ENCODE results near the gene SLC13A4.
"Not testable (repeated sequence)": the region's sequence is repeated elsewhere in the genome, so short reads cannot be mapped to it uniquely, and the experiment has no call there.

Gene SLC13A4

DNA sequence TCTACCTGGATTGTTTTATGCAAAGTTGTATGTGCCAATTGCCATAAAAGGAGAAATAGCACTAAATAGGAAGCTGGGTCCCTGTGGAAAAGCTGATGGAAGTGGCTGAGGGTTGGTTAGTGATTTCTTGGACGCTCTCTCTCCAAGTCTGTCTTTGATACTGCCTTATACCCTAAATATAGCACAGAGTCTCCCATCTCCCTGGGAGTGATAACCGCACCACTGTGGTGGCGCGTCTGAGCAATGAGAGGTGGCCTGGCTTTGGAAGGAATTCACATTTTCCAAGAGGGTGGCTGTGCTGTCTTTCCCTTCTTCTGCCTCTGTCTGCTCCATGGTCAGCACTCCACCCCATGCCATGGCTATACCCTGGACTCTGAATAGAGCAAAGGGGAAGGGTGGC, 34.4 kb downstream of the SLC13A4 start:
- Mint-ChIP-seq H3K4me3 (no peak overlapping the region), H3K9me3 (no peaks in the 10 kb centered on the region), H3K27me3 (no peaks in the 10 kb centered on the region), H3K36me3 (peaks cover 7% of the 10 kb centered on the region), H3K27ac (no peak overlapping the region), H3K4me1 (no peaks in the 10 kb centered on the region)

DNA sequence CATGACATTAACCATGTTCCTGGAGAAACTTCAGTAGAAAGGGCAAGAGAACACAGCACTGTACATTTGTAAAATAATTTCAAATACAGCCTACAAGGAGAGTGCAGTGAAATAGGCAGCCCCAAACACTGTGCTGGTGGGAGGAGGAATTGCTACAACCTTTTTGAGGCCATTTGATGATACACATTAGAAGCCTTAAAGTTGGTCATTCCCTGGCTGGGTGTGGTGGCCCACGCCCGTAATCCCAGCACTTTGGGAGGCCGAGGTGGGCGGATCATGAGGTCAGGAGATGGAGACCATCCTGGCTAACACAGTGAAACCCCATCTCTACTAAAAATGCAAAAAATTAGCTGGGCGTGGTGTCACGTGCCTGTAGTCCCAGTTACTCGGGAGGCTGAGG, 35.4 kb downstream of the SLC13A4 start:
- not testable (repeated sequence) for H3K4me1 Mint-ChIP-seq, H3K27ac Mint-ChIP-seq, H3K27me3 Mint-ChIP-seq, H3K4me3 Mint-ChIP-seq, H3K9me3 Mint-ChIP-seq, H3K36me3 Mint-ChIP-seq

DNA sequence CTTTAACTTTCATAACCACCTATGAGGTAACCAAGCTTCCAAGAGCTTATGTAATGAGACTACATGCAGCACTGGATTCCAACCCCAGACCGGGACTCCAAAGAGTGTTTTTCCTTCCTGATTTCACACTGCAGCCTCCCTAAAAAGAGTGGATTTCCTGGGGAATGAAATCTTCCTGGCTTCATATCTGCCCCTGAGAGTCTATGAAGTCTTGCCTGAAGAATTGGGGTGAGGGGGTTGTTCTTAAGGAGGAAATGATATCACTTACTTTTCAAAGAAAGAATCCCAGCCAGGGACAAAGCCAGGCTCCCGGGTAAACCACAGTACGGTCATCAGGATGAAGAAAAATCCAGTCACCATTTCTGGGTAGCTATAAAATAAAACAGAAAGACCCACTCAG, 35.9 kb downstream of the SLC13A4 start:
- Mint-ChIP-seq H3K4me3 (no peak overlapping the region), H3K27me3 (no peaks in the 10 kb centered on the region), H3K36me3 (peaks cover 7% of the 10 kb centered on the region), H3K4me1 (no peaks in the 10 kb centered on the region), H3K27ac (no peak overlapping the region), H3K9me3 (no peaks in the 10 kb centered on the region)

DNA sequence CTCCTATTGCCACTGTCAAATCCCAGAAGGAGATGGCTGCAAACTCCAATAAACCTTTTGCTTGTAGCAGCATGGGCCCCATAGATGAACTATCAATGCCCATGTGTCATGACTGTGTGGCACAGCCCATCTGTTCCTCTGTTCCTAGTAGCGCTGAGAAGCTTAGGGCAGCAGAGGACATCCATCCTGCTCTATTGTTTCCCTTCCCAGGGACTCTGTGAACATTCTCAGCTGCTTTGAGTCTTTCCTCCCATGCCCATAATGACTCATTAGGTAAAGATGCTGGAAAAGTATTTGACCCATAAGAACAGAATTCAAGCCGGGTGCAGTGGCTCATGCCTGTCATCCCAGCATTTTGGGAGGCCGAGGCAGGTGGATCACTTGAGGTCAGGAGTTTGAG, 37.4 kb downstream of the SLC13A4 start:
- H3K4me3 Mint-ChIP-seq = no peak overlapping the region
- no peak overlapping the region for H3K27ac Mint-ChIP-seq
- H3K9me3 Mint-ChIP-seq = no peaks in the 10 kb centered on the region
- no peaks in the 10 kb centered on the region for H3K27me3 Mint-ChIP-seq
- H3K36me3 Mint-ChIP-seq = peaks cover 7% of the 10 kb centered on the region
- no peaks in the 10 kb centered on the region for H3K4me1 Mint-ChIP-seq

DNA sequence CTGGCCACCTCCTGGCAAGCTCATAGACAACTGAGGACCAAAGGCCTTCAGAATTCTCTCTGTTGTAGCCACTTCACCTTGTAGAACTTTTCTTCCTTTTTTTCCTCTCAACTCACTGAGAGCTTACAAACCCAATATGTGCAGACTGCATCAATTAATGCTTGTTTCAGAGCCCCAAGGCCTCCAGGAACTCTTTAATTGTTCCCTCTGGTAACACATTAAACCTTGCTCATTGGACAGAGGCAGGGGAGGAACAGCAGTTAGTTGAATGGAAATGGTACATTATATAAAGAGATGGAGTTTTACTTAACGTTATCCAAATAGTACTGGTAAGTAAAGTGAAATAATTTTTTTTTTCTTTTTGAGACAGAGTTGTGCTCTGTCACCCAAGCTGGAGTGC, 40.5 kb downstream of the SLC13A4 start:
- H3K27me3 Mint-ChIP-seq = no peaks in the 10 kb centered on the region
- no peaks in the 10 kb centered on the region for H3K4me1 Mint-ChIP-seq
- no peaks in the 10 kb centered on the region for H3K9me3 Mint-ChIP-seq
- H3K27ac Mint-ChIP-seq = no peak overlapping the region
- no peak overlapping the region for H3K4me3 Mint-ChIP-seq
- H3K36me3 Mint-ChIP-seq = peaks cover 8% of the 10 kb centered on the region

DNA sequence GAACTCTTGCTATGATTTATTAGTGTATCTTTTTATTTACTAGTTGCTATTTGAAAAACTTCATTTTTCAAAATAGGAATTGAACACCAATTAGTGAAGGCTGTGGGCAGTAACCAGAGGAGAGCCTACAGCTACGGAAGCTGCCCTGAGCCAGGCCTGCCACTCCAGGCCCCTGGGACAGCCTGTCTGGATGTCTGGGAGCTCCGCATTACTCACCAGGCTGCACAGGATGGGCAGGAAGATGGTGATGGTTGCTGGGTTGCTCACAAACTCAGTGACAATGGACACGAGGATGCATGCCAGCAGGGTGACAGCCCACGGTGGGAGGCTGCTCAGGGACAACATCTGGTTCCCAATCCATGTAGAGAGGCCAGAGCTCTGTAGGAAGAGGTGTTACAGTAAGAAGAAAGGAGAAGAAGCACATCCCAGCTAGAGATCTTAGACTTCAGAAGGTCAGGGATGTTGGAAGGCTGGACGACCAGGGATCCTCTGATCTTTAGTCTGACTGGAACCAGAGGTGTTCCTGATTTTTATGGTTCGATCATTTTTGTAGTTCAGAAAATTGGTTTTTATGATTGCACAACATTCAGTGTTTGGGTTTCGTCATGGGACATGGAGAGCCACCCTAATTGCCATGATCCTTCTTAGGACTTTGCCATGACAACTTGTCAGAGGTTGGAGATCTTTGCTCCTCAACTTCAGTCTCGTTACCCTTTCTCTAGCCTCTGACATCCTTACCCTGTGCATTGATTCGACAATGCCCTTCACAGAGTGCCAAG, 42.5 kb downstream of the SLC13A4 start:
- Mint-ChIP-seq H3K27ac (no peak overlapping the region), H3K4me3 (no peak overlapping the region), H3K27me3 (no peaks in the 10 kb centered on the region), H3K9me3 (no peaks in the 10 kb centered on the region), H3K4me1 (peaks cover under 1% of the 10 kb centered on the region), H3K36me3 (peaks cover 8% of the 10 kb centered on the region)

DNA sequence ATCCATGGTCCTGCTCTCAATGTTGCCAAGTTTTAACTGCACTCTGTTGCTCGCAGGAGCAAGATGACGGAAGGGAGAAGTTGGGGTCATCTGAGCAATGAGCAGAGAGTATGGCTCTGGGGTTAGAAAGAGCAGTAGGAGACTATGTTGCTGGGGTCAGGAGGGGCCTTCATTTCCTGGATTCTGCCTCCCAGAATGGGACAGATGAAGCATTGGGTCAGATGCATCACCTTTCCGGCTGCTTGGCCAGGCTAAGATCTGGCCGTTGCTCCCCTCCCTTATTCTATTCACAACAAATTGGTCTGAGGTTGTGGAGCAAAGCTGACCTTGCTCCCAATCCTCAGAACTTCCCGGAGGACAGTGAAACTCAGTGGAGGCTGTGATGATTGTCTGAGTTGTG, 43.3 kb downstream of the SLC13A4 start:
- no peaks in the 10 kb centered on the region for H3K9me3 Mint-ChIP-seq
- H3K4me1 Mint-ChIP-seq = peaks cover 4% of the 10 kb centered on the region
- H3K27ac Mint-ChIP-seq = no peak overlapping the region
- peaks cover 8% of the 10 kb centered on the region for H3K36me3 Mint-ChIP-seq
- no peaks in the 10 kb centered on the region for H3K27me3 Mint-ChIP-seq
- no peak overlapping the region for H3K4me3 Mint-ChIP-seq

DNA sequence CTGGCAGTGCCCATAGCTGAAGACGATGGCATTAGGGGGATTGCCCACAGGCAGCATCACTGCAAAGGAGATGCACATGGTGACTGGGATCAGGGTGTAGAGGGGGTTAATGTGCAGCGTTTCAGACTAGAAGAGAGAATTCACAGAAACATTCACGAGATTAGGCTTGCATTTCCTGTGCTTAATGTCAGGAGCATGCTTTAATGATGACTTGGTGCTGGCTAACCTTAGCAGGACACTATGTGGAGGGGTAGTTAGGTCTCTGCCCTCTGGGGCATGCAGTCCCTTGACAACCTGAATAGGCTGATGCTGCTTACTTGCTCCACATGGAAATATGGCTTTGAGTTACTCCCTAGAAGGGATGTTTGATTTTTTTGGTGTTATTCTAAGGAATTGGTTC, 43.9 kb downstream of the SLC13A4 start:
- H3K4me3 Mint-ChIP-seq = no peak overlapping the region
- H3K36me3 Mint-ChIP-seq = peaks cover 6% of the 10 kb centered on the region
- no peak overlapping the region for H3K27ac Mint-ChIP-seq
- H3K27me3 Mint-ChIP-seq = no peaks in the 10 kb centered on the region
- no peaks in the 10 kb centered on the region for H3K9me3 Mint-ChIP-seq
- peaks cover 4% of the 10 kb centered on the region for H3K4me1 Mint-ChIP-seq

DNA sequence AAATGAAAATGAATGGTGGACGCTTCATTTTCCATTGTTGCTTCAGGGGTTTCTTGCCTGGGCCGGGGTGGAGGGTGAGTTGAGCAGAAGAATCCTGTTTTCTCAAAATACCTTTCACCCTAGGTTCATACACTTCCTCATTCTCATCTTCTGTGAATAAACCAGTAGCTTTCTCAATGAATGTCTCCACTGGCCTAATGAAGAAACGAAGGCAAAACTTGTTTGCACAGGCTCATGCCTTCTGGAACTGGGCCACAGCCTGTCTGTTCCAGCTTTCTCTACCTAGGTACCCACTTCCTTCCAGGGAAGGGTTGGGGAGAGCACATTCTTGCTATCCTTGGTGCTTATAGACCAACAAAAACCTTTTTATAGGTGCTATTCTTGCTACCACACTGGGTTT, 44.4 kb downstream of the SLC13A4 start:
- Mint-ChIP-seq H3K4me1 (peaks cover 4% of the 10 kb centered on the region), H3K27ac (no peak overlapping the region)

DNA sequence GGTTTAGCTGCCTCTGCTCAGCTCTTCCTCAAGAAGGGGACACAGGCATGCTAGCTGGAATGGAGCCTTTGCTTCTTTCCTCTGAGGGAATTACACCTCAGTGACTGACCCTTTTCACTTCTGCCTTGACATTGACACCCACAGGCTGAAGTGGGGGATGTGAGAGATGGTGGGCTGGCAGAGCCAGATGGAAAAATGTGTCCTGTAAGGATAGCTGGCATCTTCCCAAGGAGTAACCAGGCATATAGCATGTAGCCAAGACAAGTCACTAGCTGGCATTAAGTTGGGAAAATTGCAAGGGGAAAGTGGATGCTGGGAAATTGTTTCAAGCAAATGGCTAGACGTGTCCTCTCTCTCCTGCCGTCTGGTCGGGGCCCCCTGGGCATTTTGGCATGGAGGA, 45.8 kb downstream of the SLC13A4 start:
- no peaks in the 10 kb centered on the region for H3K27me3 Mint-ChIP-seq

More for the DNA sequence above, 44.4 kb downstream of the SLC13A4 start:
- no peak overlapping the region for H3K4me3 Mint-ChIP-seq
- H3K36me3 Mint-ChIP-seq = peaks cover 7% of the 10 kb centered on the region
- H3K27me3 Mint-ChIP-seq = no peaks in the 10 kb centered on the region
- no peaks in the 10 kb centered on the region for H3K9me3 Mint-ChIP-seq

DNA sequence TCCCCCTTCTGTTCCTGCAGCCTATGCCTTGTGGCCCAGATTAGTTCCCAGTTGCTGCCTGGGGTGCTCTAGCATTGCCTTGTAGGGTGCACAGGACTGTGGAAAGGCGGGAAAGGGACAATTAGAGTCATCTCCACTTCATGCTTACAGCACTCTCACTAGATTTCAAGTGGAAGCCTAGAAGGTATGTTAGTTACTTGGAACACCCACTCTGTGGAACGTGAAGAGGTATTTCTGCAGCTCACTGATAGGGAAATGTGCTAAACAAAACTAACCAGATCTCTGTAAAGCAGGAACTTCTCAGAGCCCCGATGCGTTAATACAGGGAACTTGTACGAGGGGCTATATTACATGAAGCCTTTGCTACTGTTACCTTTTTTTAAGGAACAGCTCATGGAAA, 46.2 kb downstream of the SLC13A4 start:
- H3K4me1 Mint-ChIP-seq = peaks cover 4% of the 10 kb centered on the region
- no peaks in the 10 kb centered on the region for H3K9me3 Mint-ChIP-seq
- H3K36me3 Mint-ChIP-seq = peaks cover 12% of the 10 kb centered on the region
- H3K27ac Mint-ChIP-seq = no peak overlapping the region
- H3K27me3 Mint-ChIP-seq = no peaks in the 10 kb centered on the region
- H3K4me3 Mint-ChIP-seq = no peak overlapping the region

More for the DNA sequence above, 45.8 kb downstream of the SLC13A4 start:
- Mint-ChIP-seq H3K27ac (no peak overlapping the region), H3K9me3 (no peaks in the 10 kb centered on the region), H3K4me3 (no peak overlapping the region), H3K4me1 (peaks cover 4% of the 10 kb centered on the region), H3K36me3 (peaks cover 12% of the 10 kb centered on the region)

DNA sequence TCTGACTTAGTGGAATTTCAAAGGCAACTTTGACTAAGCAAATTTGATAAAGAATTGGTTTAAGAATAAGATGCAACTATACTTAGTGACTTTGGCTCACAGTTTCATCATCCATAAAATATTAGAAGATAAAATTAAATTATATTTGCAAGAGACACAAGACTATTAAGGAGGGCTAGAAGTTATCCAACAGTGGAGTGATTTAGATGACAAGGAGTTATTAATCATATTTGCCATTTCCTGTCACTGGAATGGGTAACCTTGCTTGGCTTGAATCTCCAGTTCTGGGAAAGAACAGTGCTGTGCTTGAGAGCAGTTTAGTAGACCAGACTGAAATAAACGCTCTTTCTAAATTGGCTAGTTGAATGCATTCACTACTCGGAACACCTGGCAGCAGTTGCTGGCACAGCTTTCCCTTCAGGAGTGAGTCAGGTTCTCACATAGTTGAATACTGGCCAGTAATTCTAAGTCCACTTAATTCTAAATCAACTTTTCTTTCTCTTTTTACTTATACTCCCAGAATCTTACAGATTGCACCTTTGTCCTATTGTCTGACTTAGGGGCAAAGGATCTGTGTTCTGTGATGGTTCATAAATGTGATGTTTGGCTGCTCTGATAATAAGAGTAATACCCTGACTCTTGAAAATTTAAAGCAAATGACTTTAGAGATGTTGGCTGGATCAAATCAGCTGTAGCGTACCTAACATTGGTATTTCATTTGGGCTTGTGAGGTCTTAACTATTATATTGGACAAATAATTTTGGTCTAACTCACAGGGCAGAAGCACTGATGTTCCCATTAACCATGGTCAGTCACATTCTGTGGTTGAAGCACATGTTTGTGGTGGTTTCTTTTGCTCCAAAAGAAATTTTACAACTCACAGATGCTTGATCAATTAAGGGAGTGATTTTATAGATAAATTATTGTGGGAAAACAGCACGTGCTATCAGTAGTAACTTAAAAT, 49.1 kb downstream of the SLC13A4 start:
- Mint-ChIP-seq H3K9me3 (no peaks in the 10 kb centered on the region), H3K4me3 (no peak overlapping the region), H3K27ac (no peak overlapping the region), H3K27me3 (no peaks in the 10 kb centered on the region), H3K36me3 (peaks cover 14% of the 10 kb centered on the region), H3K4me1 (peaks cover 4% of the 10 kb centered on the region)

DNA sequence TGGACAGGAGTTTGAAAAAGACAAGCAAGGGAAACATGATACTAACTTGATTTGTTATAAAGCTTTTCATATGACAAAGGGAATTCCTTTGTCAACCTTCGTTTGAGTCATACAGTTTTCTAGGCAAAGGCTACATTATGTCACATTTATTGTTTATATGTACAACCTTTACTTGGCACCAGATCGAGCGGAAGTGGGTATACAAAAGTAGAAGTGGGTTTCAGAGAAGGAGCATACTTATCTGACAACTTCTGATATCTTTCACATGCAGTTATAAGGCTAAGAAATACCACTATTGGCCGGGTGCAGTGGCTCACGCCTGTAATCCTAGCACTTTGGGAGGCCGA, 54.7 kb downstream of the SLC13A4 start:
- Mint-ChIP-seq H3K9me3 (no peaks in the 10 kb centered on the region), H3K27me3 (no peaks in the 10 kb centered on the region), H3K36me3 (peaks cover 16% of the 10 kb centered on the region), H3K4me1 (peaks cover 32% of the 10 kb centered on the region), H3K4me3 (no peak overlapping the region), H3K27ac (no peak overlapping the region)

DNA sequence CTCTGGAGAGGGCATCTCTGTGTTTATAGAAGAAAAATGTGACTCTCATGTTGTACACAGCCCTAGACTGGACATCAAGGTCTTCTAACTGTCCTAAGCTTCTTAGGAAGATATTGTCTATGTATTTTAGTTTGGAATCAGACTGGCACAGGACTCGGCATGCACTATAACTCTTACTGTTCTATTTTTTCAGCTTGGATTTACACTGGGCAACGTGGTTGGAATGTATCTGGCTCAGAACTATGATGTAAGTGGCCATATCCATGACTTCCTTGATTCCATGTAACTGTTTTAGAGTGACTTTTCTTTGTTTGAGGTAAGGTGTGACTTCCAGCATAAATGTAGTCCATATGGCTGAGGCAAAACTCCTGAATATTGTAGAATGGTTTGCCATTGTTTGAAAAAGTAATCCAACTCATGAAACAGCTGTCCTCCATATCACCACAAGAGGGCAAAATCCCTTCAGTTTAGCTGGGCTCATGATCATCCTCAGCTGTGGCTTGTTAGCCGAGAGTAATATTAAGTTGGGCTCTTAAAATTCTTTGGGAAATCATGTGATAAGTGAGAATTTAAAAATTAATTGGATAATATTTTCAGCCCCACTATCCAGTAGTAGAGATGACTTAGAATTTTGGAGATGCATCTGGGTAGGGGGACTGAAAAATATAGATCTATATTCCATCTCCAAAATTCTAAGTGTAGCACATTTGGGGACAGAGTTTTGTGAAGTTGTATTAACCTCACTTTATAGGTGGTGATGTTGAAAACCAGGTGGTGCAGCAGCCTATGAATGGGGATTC, 55.2 kb downstream of the SLC13A4 start:
- no peak overlapping the region for H3K27ac Mint-ChIP-seq
- peaks cover 17% of the 10 kb centered on the region for H3K36me3 Mint-ChIP-seq
- no peak overlapping the region for H3K4me3 Mint-ChIP-seq
- no peaks in the 10 kb centered on the region for H3K9me3 Mint-ChIP-seq
- H3K27me3 Mint-ChIP-seq = no peaks in the 10 kb centered on the region
- peaks cover 38% of the 10 kb centered on the region for H3K4me1 Mint-ChIP-seq

DNA sequence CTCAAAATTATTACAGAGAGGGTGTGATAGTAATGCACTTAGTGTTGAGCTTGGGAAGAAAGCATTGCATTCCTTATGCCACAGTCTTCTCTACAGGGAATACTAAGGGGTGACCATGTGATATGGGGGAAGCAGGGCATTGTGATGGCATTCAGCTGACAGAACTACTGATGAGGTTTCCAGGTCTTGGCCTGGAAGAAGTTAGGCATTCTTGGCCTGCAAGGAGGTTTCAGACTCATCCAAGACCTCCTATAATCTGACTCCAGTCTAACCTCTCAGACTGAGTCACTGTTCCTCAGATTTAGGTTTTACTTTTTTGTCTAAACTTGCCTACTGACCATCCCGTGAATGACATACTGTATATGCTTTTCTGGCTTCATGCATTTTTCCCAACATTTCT, 57.8 kb downstream of the SLC13A4 start:
- no peak overlapping the region for H3K27ac Mint-ChIP-seq
- peaks cover 20% of the 10 kb centered on the region for H3K36me3 Mint-ChIP-seq
- H3K9me3 Mint-ChIP-seq = no peaks in the 10 kb centered on the region

More for the DNA sequence above, 57.8 kb downstream of the SLC13A4 start:
- Mint-ChIP-seq H3K4me3 (no peak overlapping the region), H3K4me1 (peaks cover 56% of the 10 kb centered on the region), H3K27me3 (no peaks in the 10 kb centered on the region)
